ENCODE data around the gene TMA7B.
"Not testable (repeated sequence)": the region's sequence is repeated elsewhere in the genome, so short reads cannot be mapped to it uniquely, and the experiment has no call there.

DNA sequence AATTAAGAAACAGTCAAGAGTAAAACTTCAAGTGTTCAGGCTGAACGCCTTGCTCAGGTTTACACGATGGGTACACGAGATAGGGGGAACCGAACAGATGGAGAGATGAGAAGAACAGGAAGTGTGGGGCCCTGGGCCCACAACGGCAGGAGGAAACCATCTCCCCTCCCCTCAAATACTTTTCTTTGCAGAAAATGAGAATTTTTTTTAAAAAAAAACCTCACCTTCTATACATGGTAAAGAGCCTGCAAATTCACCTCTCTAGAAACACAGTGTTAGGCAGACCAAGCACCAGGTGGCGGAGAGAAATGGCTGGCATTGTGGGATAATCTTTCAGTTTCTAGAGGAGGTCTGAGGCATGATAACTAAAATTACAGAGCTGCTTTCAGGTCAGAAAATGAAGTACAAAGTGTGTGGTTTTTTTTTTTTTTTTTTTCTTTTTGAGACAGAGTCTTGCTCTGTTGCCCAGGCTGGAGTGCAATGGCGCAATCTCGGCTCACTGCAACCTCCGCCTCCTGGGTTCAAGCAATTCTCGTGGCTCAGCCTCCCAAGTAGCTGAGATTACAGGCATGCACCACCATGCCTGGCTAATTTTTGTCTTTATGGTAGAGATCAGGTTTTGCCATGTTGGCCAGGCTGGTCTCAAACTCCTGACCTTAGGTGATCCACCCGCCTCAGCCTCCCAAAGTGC, 8.4 kb upstream of the TMA7B start:
- TF ChIP-seq, protein P1, sequence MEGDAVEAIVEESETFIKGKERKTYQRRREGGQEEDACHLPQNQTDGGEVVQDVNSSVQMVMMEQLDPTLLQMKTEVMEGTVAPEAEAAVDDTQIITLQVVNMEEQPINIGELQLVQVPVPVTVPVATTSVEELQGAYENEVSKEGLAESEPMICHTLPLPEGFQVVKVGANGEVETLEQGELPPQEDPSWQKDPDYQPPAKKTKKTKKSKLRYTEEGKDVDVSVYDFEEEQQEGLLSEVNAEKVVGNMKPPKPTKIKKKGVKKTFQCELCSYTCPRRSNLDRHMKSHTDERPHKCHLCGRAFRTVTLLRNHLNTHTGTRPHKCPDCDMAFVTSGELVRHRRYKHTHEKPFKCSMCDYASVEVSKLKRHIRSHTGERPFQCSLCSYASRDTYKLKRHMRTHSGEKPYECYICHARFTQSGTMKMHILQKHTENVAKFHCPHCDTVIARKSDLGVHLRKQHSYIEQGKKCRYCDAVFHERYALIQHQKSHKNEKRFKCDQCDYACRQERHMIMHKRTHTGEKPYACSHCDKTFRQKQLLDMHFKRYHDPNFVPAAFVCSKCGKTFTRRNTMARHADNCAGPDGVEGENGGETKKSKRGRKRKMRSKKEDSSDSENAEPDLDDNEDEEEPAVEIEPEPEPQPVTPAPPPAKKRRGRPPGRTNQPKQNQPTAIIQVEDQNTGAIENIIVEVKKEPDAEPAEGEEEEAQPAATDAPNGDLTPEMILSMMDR (IDR thresholded peaks at IDR 0.05 in 8 of 11, conservative IDR thresholded peaks at IDR 0.05 in 3 of 11): not testable (repeated sequence)
- not testable (repeated sequence) for TF ChIP-seq POLR2A (IDR thresholded peaks at IDR 0.05)
